HG03342 (cell line): ENCODE results near the gene NKAIN2.

Experiments
- ATAC-seq: cut with Tn5 transposase; IDR thresholded peaks from one replicate; pipeline ENCODE4 v1.9.1; 2021; ENCODE audit warnings: mild to moderate bottlenecking, moderate library complexity; ENCODE audit not compliant: unreplicated experiment

The NKAIN2 gene

GRCh38 chr6:124470803-124471202, 667.1 kb downstream of the NKAIN2 start:
- ATAC-seq = no peak

- no peak for ATAC-seq
Observed at GRCh38 chr6:124475176-124475575, 671.5 kb downstream of the NKAIN2 start.

- ATAC-seq = no peak
Observed at GRCh38 chr6:124478906-124479305, 675.2 kb downstream of the NKAIN2 start.

- ATAC-seq = no peak
Observed at GRCh38 chr6:124479991-124480430, 676.3 kb downstream of the NKAIN2 start.

GRCh38 chr6:124482071-124482491, 678.4 kb downstream of the NKAIN2 start:
- ATAC-seq = no peak

GRCh38 chr6:124487623-124488431, 684.2 kb downstream of the NKAIN2 start:
- ATAC-seq = no peak

GRCh38 chr6:124490122-124490521, 686.5 kb downstream of the NKAIN2 start:
- ATAC-seq = no peak

GRCh38 chr6:124493259-124493658, 689.6 kb downstream of the NKAIN2 start:
- ATAC-seq = no peak

GRCh38 chr6:124494956-124495664, 691.4 kb downstream of the NKAIN2 start:
- no peak for ATAC-seq

GRCh38 chr6:124495665-124496190, 692.1 kb downstream of the NKAIN2 start:
- ATAC-seq = no peak

GRCh38 chr6:124496334-124496733, 692.7 kb downstream of the NKAIN2 start:
- no peak for ATAC-seq

- ATAC-seq = no peak
Observed at GRCh38 chr6:124512431-124512830, 708.8 kb downstream of the NKAIN2 start.

- ATAC-seq = no peak
Observed at GRCh38 chr6:124517339-124517738, 713.7 kb downstream of the NKAIN2 start.

- ATAC-seq = no peak
Observed at GRCh38 chr6:124520514-124520913, 716.8 kb downstream of the NKAIN2 start.

GRCh38 chr6:124522335-124522734, 718.7 kb downstream of the NKAIN2 start:
- ATAC-seq = no peak

GRCh38 chr6:124524491-124525200, 721.0 kb downstream of the NKAIN2 start:
- no peak for ATAC-seq

- no peak for ATAC-seq
Observed at GRCh38 chr6:124530926-124531325, 727.3 kb downstream of the NKAIN2 start.

- ATAC-seq = no peak
Observed at GRCh38 chr6:124535299-124535698, 731.6 kb downstream of the NKAIN2 start.

GRCh38 chr6:124535746-124536145, 732.1 kb downstream of the NKAIN2 start:
- ATAC-seq = no peak

GRCh38 chr6:124536157-124536841, 732.6 kb downstream of the NKAIN2 start:
- no peak for ATAC-seq

- ATAC-seq = no peak
Observed at GRCh38 chr6:124536842-124537191, 733.2 kb downstream of the NKAIN2 start.
